SKM-1 treated with dmso at 0.1 percent for 144 hours (cell line): ENCODE measurements around the gene DACT2.

Experiments used
- DNase-seq: peaks from one replicate; lab custom pipeline; 2025; ENCODE audit not compliant: unreplicated experiment; lab: John Stamatoyannopoulos, UW

DACT2 gene

GRCh38 chr6:168349718-168350210 is 30.2 kb upstream of the DACT2 start:
- DNase-seq, result no peak

GRCh38 chr6:168348186-168348585 is 28.6 kb upstream of the DACT2 start:
- no peak for DNase-seq

- DNase-seq, result no peak
These were observed 28.0 kb upstream of the DACT2 start for GRCh38 chr6:168347615-168348014.

DNA sequence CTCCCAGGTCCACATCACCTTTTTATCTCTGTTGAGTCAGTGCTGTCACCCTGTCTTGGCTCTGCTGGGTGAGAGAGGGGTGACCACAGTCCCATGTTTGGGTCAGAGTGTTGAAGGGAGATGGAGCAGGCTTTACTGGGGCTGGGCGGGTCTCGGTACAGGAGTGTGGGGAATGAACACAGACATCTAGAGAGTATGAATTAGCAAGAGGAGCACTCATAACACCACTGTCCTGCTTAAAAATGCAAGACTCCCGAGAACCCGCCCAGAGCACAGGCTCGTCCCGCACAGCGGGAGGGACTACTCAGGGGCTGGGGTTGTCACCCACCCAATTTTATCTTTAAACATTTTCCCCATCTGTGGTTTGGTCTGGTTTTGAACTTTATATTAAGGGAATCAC is 27.5 kb upstream of the DACT2 start:
- no peak for DNase-seq

GRCh38 chr6:168345896-168346754 is 26.5 kb upstream of the DACT2 start:
- no peak for DNase-seq

GRCh38 chr6:168345266-168345665 is 25.7 kb upstream of the DACT2 start:
- DNase-seq, result no peak

- no peak for DNase-seq
These were observed 24.8 kb upstream of the DACT2 start for GRCh38 chr6:168344338-168344737.

GRCh38 chr6:168343239-168344150 is 23.9 kb upstream of the DACT2 start:
- no peak for DNase-seq

- no peak for DNase-seq
These were observed 23.1 kb upstream of the DACT2 start for GRCh38 chr6:168342636-168343035.

DNA sequence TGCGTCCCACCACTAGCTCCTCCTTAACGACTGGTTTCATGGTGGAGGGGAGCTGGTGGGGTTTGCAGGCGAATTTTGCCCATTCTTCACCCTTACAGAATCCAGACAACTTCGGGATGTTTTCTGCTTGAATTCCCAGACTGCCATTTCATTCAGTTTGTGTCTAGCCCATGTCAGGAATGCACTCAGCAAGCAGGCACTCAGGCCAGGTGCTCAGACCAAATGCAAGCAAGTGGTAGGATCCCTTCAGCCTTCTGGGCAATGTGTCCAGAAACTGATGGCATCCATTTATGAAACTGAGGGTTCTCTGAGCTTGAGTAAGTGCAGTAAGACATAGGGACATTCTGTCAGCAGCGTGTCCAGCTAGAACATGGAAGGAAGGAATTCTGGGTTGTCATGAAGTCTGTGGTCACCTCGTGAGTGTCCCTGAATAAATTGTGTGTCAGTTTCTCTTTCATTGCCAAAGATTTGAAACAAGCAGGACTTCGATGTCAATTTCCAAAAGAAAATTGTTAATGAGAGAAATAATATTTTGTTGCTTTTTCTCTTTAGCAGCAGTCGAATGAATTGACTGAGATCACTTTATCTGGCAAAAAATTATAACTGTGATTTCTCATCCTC is 21.8 kb upstream of the DACT2 start:
- no peak for DNase-seq

- no peak for DNase-seq
These were observed 21.2 kb upstream of the DACT2 start for GRCh38 chr6:168340819-168341218.

- DNase-seq, result no peak
These were observed 19.2 kb upstream of the DACT2 start for GRCh38 chr6:168338777-168339176.

DNA sequence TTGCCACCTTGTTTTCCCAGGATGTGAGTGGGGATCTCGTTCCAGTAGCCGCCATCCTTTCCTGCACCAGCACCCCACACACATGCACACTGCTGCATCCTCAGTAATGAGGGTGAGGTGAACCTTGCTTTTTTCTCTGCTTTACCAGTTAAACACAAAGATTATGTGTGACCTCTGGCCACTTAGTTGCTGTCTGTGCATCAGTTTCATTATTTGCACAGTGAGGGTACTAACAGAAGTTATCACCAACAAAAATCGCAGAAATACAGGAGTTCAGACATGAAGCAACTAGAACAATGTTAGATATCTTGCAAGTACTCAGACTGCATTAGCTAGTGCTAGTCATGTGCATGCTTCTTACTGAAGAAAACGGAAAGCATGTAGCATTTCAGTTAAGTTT is 17.4 kb upstream of the DACT2 start:
- no peak for DNase-seq

- no peak for DNase-seq
These were observed 14.4 kb upstream of the DACT2 start for GRCh38 chr6:168333989-168334388.

DNA sequence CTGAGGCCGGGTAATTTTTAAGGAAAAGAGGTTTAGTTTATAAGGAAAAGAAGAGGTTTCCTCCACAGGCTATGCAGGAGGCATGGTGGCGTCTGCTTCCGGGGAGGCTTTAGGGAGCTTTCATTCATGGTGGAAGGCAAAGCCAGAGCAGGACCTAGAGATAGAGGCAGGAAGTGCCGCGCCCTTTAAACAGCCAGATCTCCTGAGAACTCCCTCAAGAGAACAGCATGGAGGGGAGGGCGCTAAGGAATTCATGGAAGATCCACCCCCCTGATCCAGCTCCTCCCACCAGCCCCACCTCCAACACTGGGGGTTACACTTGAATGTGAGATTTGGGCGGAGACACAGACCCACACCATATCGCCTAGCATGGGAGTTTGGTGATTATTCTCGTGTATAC is 13.9 kb upstream of the DACT2 start:
- DNase-seq, result no peak

DNA sequence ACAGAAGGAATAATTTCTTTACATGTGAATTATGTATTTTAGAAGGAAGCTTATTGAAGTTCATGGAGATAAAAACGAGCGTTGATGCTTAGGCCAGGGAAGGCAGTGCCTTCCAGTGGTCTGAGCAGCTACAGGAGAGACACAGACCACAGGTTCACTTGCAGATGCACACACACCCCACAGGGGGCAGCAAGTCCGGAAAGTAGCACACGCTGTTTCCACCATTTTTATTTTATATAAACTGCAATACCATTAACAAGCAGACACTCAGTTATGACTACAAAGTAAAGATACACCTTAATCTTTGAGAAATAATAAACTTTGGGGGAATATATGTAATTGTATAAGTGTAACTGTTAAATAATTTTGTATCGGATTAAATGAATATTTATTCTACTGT is 13.5 kb upstream of the DACT2 start:
- DNase-seq, result no peak

DNA sequence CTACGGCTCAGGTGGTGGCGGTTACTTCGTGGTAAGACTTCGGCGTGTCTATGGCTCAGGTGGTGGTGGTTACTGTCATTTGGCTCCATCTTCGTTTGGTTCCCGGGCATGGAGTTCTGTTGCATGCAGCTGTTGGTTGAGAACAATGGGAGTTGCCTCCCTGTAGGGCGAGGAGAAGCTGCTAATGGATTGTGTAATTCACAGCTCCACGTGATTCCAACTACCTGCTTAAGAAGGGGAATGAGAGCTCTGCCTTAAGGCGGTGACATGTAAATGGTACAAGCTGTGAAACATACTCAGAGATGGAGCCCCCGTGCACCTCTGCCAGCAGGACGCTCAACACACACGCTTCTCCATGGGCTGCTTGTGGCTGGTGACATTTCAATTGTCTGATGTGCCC is 12.4 kb upstream of the DACT2 start:
- no peak for DNase-seq

GRCh38 chr6:168331058-168331457 is 11.5 kb upstream of the DACT2 start:
- DNase-seq, result no peak

GRCh38 chr6:168330403-168330802 is 10.8 kb upstream of the DACT2 start:
- no peak for DNase-seq

DNA sequence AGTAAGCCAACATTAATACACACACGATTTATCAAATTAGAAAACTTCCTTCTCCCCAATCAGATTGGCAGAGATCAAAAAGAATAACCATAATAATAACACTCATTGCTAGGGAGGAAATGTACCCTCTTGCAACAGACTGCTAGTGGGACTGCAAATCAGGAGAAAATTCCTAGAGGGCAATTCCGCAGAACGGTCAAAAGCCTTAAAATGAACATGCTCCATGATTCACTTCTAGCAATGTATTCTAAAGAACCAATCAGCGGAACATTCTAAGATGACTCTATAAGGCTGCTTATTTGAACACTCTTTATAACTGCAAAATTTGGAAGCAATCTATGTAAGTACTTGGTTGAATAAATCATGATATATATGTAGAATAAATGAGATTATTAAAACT is 8.5 kb upstream of the DACT2 start:
- DNase-seq, result no peak
